Vagina (tissue), 2 donors: ENCODE results near the gene ARMH4. TPM values are rescaled to one million over a fixed set of nuclear protein-coding genes. Genes with fewer than 3 reads are reported as not detected.
A peak's percentile ranks its signal among the peaks of the same experiment; 100 is the strongest.

Source experiments
- DNase-seq, 2 donors: peaks; one replicate each; pipeline ENCODE4 v3.0.0-alpha.2; 2017; ENCODE audit errors: extremely low spot score in 2 of 2
- H3K27ac ChIP-seq: fragments of 200-600 bp; sonication (generic); one replicate; pipeline ENCODE4 v1.5.1; 2019
- H3K27me3 ChIP-seq: fragments of 200-600 bp; sonication (generic); one replicate; pipeline ENCODE4 v1.5.1; 2019
- H3K36me3 ChIP-seq, 2 donors: fragments of 200-600 bp; sonication (generic); one replicate each; pipeline ENCODE4 v1.5.1; 2017 to 2019
- H3K4me1 ChIP-seq: fragments of 200-600 bp; sonication (generic); one replicate; pipeline ENCODE4 v1.5.1; 2019
- H3K4me3 ChIP-seq, 2 donors: fragments of 200-600 bp; sonication (generic); 1 replicate in 1 of 2; 2 replicates in 1 of 2; pipeline ENCODE4 v1.5.1; 2016 to 2019
- H3K9me3 ChIP-seq: fragments of 200-600 bp; sonication (generic); one replicate; pipeline ENCODE4 v1.5.1; 2019
- CTCF ChIP-seq, 3 experiments: fragments of 450-650 bp in 2 of 3; fragments of 200-600 bp in 1 of 3; sonication (generic) in 1 of 3; IDR thresholded peaks; one replicate each; pipeline ENCODE4 v1.5.1; 2017 to 2019; ENCODE audit warnings: antibody characterized with exemption in 3 of 3, mild to moderate bottlenecking in 2 of 3, moderate library complexity in 2 of 3
- POLR2A ChIP-seq, 2 donors: fragments of 450-650 bp; IDR thresholded peaks; one replicate each; pipeline ENCODE4 v1.6.1; 2017; ENCODE audit warnings: antibody characterized with exemption in 2 of 2, mild to moderate bottlenecking in 2 of 2, moderate library complexity in 2 of 2
- POLR2AphosphoS5 ChIP-seq, 2 donors: sonication (generic); formaldehyde crosslinking; IDR thresholded peaks; one replicate each; pipeline ENCODE4 v1.9.0; 2017; ENCODE audit warnings: antibody characterized with exemption in 2 of 2, mild to moderate bottlenecking in 2 of 2, low read depth in 1 of 2; ENCODE audit not compliant: insufficient read depth in 1 of 2
- intact Hi-C: fragments of 100-400 bp; cut with DNase I; formaldehyde crosslinking; loops from one replicate; pipeline ENCODE4 v1.15.1; 2023
- total RNA-seq: library from RNA; depleted of rRNA; stranded (reverse); fragments of >200 nt; gene quantifications from one replicate; pipeline ENCODE4 v1.2.3, GENCODE V29; 2016

The ARMH4 gene
- total RNA-seq, 1 donor from 2014 or later = 5.2 TPM

DNA sequence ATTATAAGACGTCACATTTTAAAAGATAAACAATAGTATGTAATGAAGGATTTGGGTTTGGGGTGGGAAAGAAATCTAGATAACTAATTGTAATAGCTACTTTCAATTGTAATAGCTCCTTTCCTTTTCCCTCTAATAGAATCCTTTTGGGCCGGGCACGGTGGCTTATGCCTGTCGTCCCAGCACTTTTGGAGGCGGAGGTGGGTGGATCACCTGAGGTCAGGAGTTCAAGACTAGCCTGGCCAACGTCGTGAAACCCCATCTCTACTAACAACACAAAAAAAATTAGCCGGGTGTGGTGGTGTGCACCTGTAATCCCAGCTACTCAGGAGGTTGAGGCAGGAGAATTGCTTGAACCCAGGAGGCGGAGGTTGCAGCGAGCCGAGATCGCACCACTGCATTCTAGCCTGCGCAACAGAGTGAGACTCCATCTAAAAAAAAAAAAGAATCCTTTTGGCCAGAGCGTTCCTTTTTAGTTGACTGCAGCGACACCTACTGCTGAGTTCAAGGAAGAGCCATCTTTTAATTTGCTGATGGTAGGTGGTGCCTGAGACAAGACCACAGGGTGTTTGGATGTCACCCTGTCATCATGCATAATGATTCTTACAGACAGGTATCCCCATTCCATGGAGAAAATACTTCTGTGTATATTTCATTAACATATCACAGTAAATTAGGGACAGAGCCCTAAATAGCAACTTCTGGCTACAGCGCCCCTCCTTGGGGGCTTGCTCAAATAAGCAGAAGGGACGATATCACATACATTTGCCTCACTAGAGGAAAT is 79.5 kb downstream of the ARMH4 start:
- intact Hi-C loops = loop anchor here (10.0 kb wide), 1 partner anchor 588 kb away; no protein-coding TSS in a partner anchor
- H3K4me1 ChIP-seq = no peaks in the 10 kb centered on the region
- no peaks in the 10 kb centered on the region for H3K27me3 ChIP-seq
- H3K36me3 ChIP-seq = no peaks in the 10 kb centered on the region
- H3K4me3 ChIP-seq = peak overlapping the region; percentile 21 to 25
- DNase-seq = no peak
- TF ChIP-seq CTCF (IDR thresholded peaks at IDR 0.05) (peak; percentile 68 to 78 (median 69)), POLR2AphosphoS5 (IDR thresholded peaks at IDR 0.05; ENCODE audit: insufficient read depth in 1 of 2, low read depth in 1 of 2) (no peak)
- H3K27ac ChIP-seq = no peak overlapping the region
- no peaks in the 10 kb centered on the region for H3K9me3 ChIP-seq

DNA sequence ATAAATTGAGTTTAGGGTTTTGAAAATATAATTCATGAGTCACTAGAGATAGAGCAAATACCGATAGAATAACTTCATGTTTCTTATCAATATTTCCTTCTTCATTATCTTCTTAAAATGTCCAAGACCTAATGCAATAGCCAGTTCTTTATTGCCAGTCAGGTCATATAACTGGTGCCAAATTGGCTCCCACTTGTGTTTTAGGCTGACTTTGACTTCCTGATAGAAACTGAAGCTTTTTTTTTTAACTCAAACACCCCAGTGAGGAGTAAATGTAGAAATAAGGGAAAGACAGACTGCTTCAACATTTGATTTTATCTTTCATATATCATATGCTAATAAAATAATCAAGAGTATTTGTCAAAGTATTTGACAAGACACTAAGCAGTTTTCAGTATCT is 80.7 kb downstream of the ARMH4 start:
- TF ChIP-seq POLR2A (IDR thresholded peaks at IDR 0.05) = no peak
- TF ChIP-seq POLR2AphosphoS5 (IDR thresholded peaks at IDR 0.05; ENCODE audit: insufficient read depth in 1 of 2, low read depth in 1 of 2) = no peak
- TF ChIP-seq CTCF (IDR thresholded peaks at IDR 0.05) = no peak
- no peak overlapping the region for H3K4me3 ChIP-seq
- no peak for DNase-seq
- no peak overlapping the region for H3K27ac ChIP-seq
- H3K27me3 ChIP-seq = no peaks in the 10 kb centered on the region
- no peaks in the 10 kb centered on the region for H3K9me3 ChIP-seq
- no peaks in the 10 kb centered on the region for H3K4me1 ChIP-seq
- no peaks in the 10 kb centered on the region for H3K36me3 ChIP-seq
- intact Hi-C loops = loop anchor here (10.0 kb wide), 1 partner anchor 587 kb away; no protein-coding TSS in a partner anchor

GRCh38 chr14:58068306-58068705 is 83.7 kb downstream of the ARMH4 start:
- H3K4me3 ChIP-seq = no peak overlapping the region
- intact Hi-C loops = no loop called here
- H3K27ac ChIP-seq = no peak overlapping the region
- TF ChIP-seq POLR2A (IDR thresholded peaks at IDR 0.05) = no peak
- no peak for TF ChIP-seq POLR2AphosphoS5 (IDR thresholded peaks at IDR 0.05; ENCODE audit: insufficient read depth in 1 of 2, low read depth in 1 of 2)
- TF ChIP-seq CTCF (IDR thresholded peaks at IDR 0.05) = no peak
- no peaks in the 10 kb centered on the region for H3K36me3 ChIP-seq
- DNase-seq = no peak
- no peaks in the 10 kb centered on the region for H3K4me1 ChIP-seq
- H3K27me3 ChIP-seq = no peaks in the 10 kb centered on the region
- no peaks in the 10 kb centered on the region for H3K9me3 ChIP-seq

GRCh38 chr14:58066115-58066514 is 85.9 kb downstream of the ARMH4 start:
- DNase-seq = no peak
- no peaks in the 10 kb centered on the region for H3K9me3 ChIP-seq
- H3K27ac ChIP-seq = no peak overlapping the region
- H3K27me3 ChIP-seq = no peaks in the 10 kb centered on the region
- H3K36me3 ChIP-seq = no peaks in the 10 kb centered on the region
- no peak overlapping the region for H3K4me3 ChIP-seq
- TF ChIP-seq CTCF (IDR thresholded peaks at IDR 0.05) (no peak), POLR2A (IDR thresholded peaks at IDR 0.05) (no peak), POLR2AphosphoS5 (IDR thresholded peaks at IDR 0.05; ENCODE audit: insufficient read depth in 1 of 2, low read depth in 1 of 2) (no peak)
- H3K4me1 ChIP-seq = no peaks in the 10 kb centered on the region
- intact Hi-C loops = no loop called here

DNA sequence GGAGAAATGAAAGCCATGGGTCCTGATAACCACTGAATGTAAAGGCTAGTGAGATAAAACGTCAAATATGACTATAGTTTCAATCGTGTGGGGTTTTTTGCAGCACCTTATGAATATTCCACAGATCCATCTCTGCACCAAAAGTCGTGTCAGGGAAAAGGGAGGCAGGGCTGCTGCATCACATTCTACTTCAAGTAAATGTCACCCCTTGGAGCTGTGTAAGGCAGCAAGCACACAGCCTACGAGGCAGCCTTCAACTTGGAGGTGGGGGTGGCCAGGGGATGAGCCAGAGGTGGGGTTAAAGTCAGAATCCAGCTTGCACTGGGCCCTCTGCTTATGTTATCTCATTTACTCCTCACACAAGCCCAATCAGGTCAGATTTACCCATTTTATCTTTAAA is 90.4 kb downstream of the ARMH4 start:
- DNase-seq = no peak
- H3K27ac ChIP-seq = no peak overlapping the region
- no peaks in the 10 kb centered on the region for H3K4me1 ChIP-seq
- H3K27me3 ChIP-seq = no peaks in the 10 kb centered on the region
- H3K4me3 ChIP-seq = no peak overlapping the region
- intact Hi-C loops = no loop called here
- no peak for TF ChIP-seq CTCF (IDR thresholded peaks at IDR 0.05)
- TF ChIP-seq POLR2AphosphoS5 (IDR thresholded peaks at IDR 0.05; ENCODE audit: insufficient read depth in 1 of 2, low read depth in 1 of 2) = no peak
- no peak for TF ChIP-seq POLR2A (IDR thresholded peaks at IDR 0.05)
- no peaks in the 10 kb centered on the region for H3K9me3 ChIP-seq
- no peaks in the 10 kb centered on the region for H3K36me3 ChIP-seq
